Measurements from ENCODE around the gene HES5. TPM values are rescaled to one million over a fixed set of nuclear protein-coding genes. Genes with fewer than 3 reads are reported as not detected.
"Not testable (repeated sequence)": the region's sequence is repeated elsewhere in the genome, so short reads cannot be mapped to it uniquely, and the experiment has no call there.

The HES5 gene
- total RNA-seq = not detected

- ATAC-seq (replicated peaks) = no peak
- H3K36me3 Mint-ChIP-seq (ENCODE audit: low read depth) = peaks cover 4% of the 10 kb centered on the region
- no peak within 1 kb of the TSS for H3K27ac Mint-ChIP-seq
- H3K4me1 Mint-ChIP-seq = peaks cover 9% of the 10 kb centered on the region
- H3K27me3 Mint-ChIP-seq = no peaks in the 10 kb centered on the region
- H3K9me3 Mint-ChIP-seq = no peaks in the 10 kb centered on the region
- H3K4me3 Mint-ChIP-seq = peak within 1 kb of the TSS; percentile 51
These were observed at the start of gene HES5 for GRCh38 chr1:2529784-2530512. Gene HES5, minus strand, starts transcription at chr1:2530263. Its CDS starts 99 bp downstream, at chr1:2530164.

- Mint-ChIP-seq H3K4me3 (peak overlapping the region; percentile 76), H3K36me3 (ENCODE audit: low read depth) (peaks cover 3% of the 10 kb centered on the region), H3K27me3 (no peaks in the 10 kb centered on the region), H3K9me3 (peaks cover 8% of the 10 kb centered on the region), H3K27ac (peak overlapping the region; percentile 93), H3K4me1 (peaks cover 34% of the 10 kb centered on the region)
- no peak for ATAC-seq (replicated peaks)
These were observed 48.7 kb upstream of the HES5 start for GRCh38 chr1:2578758-2579118.

DNA sequence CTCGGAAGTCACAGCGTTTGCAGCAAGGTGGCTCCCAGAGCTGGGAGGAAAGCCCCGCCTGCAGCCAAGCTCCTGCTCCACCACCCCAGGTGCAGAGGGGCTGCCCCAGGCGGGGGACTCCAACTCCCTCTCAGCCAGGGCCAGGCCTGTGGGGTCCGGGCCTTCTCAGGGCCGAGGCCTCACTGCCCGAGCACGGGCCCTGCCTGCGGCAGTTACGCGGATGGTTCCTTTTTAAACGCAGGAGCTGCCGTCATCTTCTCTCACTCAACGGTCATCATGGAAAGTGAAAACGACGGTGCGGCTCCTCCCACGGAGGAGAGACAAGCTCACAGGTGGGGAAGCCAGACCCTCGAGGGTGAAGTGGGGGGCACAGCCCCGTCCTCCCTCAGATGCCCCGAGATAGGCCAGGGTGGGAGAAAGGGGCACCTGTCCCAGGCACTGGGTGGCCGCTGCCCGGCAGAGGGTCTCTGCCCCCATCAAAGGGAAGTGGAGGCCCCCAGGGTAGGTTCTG lies 47.6 kb upstream of the HES5 start:
- H3K27me3 Mint-ChIP-seq; H3K36me3 Mint-ChIP-seq (ENCODE audit: low read depth): not testable (repeated sequence)
- Mint-ChIP-seq H3K4me3 (peak overlapping the region; percentile 76), H3K9me3 (peaks cover 15% of the 10 kb centered on the region), H3K4me1 (peaks cover 38% of the 10 kb centered on the region), H3K27ac (peak overlapping the region; percentile 93)
- peak; percentile 68 for ATAC-seq (replicated peaks)

GRCh38 chr1:2575801-2576663 lies 46.0 kb upstream of the HES5 start:
- H3K27me3 Mint-ChIP-seq = no peaks in the 10 kb centered on the region
- H3K4me1 Mint-ChIP-seq = peaks cover 26% of the 10 kb centered on the region
- peak overlapping the region; percentile 76 for H3K4me3 Mint-ChIP-seq
- H3K27ac Mint-ChIP-seq = peak overlapping the region; percentile 48
- H3K9me3 Mint-ChIP-seq = peaks cover 15% of the 10 kb centered on the region
- H3K36me3 Mint-ChIP-seq (ENCODE audit: low read depth) = no peaks in the 10 kb centered on the region
- no peak for ATAC-seq (replicated peaks)

- Mint-ChIP-seq H3K4me3 (no peak overlapping the region), H3K36me3 (ENCODE audit: low read depth) (no peaks in the 10 kb centered on the region), H3K27me3 (no peaks in the 10 kb centered on the region), H3K27ac (no peak overlapping the region), H3K9me3 (peaks cover 15% of the 10 kb centered on the region), H3K4me1 (peaks cover 13% of the 10 kb centered on the region)
- no peak for ATAC-seq (replicated peaks)
These were observed 44.3 kb upstream of the HES5 start for GRCh38 chr1:2574350-2574749.

GRCh38 chr1:2573250-2573920 lies 43.3 kb upstream of the HES5 start:
- Mint-ChIP-seq H3K4me3 (no peak overlapping the region), H3K27me3 (no peaks in the 10 kb centered on the region), H3K9me3 (peaks cover 11% of the 10 kb centered on the region), H3K4me1 (peaks cover 5% of the 10 kb centered on the region), H3K27ac (no peak overlapping the region), H3K36me3 (ENCODE audit: low read depth) (no peaks in the 10 kb centered on the region)
- ATAC-seq (replicated peaks) = no peak

DNA sequence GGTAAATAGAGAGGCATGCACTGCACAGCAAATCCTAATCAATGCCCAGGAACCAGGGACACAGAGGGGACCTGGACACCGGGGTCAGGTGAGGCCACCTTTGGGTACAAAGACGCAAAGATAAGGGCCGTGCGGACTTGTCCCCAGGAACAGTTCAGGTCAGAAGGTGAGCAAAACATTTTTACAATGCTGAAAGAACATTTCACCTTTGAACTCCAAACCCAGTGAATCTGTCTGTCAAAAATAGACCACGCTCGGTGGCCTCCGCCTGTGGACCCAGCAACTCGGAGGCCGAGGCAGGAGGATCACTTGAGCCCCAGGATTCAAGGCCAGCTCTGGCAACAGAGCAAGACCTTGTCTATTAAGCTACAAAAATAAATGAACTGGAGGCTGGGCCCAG lies 41.3 kb upstream of the HES5 start:
- Mint-ChIP-seq H3K27ac (no peak overlapping the region), H3K4me3 (no peak overlapping the region), H3K36me3 (ENCODE audit: low read depth) (peaks cover 4% of the 10 kb centered on the region)

DNA sequence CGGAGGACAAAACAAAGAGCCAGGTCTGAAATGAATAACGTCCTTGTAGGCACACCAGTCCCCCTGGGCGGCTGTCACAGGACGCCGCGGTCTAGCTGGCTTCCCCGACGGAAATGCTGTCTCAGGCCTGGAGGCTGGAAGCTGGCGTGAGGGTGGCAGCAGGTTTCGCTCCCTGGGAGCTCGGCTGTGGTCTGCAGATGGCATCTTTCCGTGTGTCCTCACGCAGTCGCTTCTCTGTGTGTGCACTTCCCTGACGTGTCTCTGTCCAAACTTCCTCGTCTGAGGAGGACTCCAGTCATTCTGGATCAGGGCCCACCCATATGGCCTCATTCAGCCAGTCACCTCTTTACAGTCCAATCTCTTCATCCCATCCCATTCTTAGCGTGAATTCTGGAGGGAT lies 40.3 kb upstream of the HES5 start:
- no peak for ATAC-seq (replicated peaks)
- peaks cover 4% of the 10 kb centered on the region for H3K36me3 Mint-ChIP-seq (ENCODE audit: low read depth)
- H3K4me1 Mint-ChIP-seq = peaks cover 5% of the 10 kb centered on the region
- H3K27me3 Mint-ChIP-seq = no peaks in the 10 kb centered on the region
- H3K27ac Mint-ChIP-seq = no peak overlapping the region
- peaks cover 11% of the 10 kb centered on the region for H3K9me3 Mint-ChIP-seq
- no peak overlapping the region for H3K4me3 Mint-ChIP-seq

More for the DNA sequence above, 41.3 kb upstream of the HES5 start:
- Mint-ChIP-seq H3K9me3 (peaks cover 11% of the 10 kb centered on the region), H3K27me3 (no peaks in the 10 kb centered on the region), H3K4me1 (peaks cover 5% of the 10 kb centered on the region)
- no peak for ATAC-seq (replicated peaks)

DNA sequence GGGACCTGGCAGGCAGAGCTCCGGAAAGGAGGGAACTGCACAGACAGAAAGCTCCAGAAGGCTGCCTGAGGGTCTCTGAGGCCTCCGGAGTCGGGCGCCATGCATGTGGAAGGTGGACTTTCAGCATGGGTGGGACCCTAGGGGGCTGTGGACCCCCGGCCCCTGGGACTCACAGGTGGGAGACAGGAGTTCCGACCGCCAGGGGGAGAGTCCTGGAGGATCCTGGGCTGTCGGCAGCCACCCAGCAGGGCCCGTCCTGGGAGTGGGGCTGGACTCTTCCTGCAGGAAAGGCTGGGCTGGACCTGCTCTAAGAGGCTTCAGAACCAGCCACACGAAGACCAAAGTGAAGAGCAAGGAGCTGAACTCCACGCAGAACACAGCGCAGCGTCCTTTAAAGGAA lies 39.6 kb upstream of the HES5 start:
- not testable (repeated sequence) for ATAC-seq (replicated peaks)
- H3K9me3 Mint-ChIP-seq = peaks cover 11% of the 10 kb centered on the region

DNA sequence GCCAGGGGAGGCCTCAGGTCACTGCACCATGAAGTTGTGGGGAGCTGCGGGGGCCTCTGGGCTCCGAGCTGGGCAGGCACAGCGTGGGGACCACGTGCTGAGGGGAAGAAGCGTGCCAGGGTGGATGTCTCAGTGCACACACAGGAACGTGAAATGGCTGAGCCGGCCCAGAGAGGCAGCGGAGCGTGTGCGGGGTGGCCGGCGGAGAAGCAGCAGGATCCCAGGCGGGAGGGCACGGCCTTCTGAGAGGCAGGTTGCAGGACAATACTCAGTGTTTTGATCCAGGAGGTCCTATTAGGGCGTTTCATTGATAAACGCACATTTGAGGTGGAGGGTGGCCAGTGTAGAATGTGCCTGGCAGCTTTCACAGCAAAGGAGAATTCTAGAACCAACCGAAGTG lies 39.0 kb upstream of the HES5 start:
- Mint-ChIP-seq H3K27ac (no peak overlapping the region), H3K27me3 (no peaks in the 10 kb centered on the region), H3K4me1 (peaks cover 5% of the 10 kb centered on the region), H3K9me3 (peaks cover 11% of the 10 kb centered on the region), H3K4me3 (no peak overlapping the region), H3K36me3 (ENCODE audit: low read depth) (peaks cover 4% of the 10 kb centered on the region)
- ATAC-seq (replicated peaks) = no peak

More for the DNA sequence above, 39.6 kb upstream of the HES5 start:
- H3K4me3 Mint-ChIP-seq; H3K36me3 Mint-ChIP-seq (ENCODE audit: low read depth); H3K4me1 Mint-ChIP-seq; H3K27ac Mint-ChIP-seq; H3K27me3 Mint-ChIP-seq: not testable (repeated sequence)

DNA sequence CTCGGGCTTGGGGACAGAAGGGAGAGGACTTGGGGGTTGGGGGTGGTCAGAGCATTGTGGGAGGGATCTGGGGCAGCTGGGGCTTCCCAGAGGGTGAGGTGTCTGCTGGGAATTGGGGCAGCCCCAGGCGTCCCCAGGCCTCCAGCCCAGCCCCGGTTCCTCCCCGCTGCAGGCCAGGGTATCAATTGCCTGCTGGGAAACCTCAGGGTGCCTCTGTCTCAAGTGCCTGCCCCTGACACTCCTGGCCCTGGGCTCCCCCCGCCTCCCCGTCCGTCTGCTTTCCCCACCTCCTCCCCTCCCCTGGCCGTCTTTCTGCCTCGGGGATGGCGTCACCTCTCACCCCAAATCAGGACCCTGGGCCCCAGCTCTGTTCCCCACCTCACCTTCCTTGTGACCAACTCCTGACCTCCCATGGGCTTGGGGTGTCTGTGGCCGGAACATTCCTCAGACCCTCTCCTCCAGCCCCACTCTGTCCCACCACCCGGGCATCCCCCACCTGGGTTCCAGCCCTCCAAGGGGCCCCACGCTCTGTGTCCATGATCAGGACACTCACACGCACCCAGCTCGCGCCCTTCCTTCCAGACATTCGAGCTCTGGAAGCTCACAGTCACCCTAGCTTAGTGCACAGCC lies 38.2 kb upstream of the HES5 start:
- not testable (repeated sequence) for H3K27ac Mint-ChIP-seq; H3K4me1 Mint-ChIP-seq; H3K36me3 Mint-ChIP-seq (ENCODE audit: low read depth); H3K4me3 Mint-ChIP-seq; H3K9me3 Mint-ChIP-seq; H3K27me3 Mint-ChIP-seq
- ATAC-seq (replicated peaks) = peak; percentile 34

DNA sequence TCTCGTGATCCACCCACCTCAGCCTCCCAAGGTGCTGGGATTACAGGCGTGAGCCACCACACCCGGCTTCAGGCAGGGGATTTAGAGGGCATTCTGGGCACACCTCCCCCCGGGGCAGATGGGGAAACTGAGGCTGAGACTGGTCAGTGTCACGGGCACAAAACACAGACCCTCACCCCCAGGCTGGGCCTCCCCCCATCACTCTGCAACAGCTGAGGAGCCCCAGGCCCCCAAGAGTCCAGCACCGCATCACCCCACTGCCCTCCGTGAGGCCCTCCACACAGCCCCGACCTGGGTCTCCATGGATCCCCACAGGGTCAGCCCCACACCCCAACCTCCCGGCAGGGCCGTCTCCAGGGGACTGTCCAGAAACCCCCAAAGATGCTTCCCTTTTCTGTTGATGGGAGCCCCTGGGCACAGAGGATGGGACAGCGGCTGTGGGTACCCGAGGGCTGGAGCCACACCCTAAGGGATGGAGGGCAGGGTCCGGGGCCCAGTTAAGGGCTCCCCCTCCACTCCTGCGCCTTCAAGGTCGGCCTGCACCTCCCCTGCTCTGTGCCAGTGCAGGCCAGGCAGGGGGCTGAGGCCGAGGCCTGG lies 37.1 kb upstream of the HES5 start:
- Mint-ChIP-seq H3K36me3 (ENCODE audit: low read depth) (peaks cover 17% of the 10 kb centered on the region), H3K4me1 (no peaks in the 10 kb centered on the region), H3K9me3 (no peaks in the 10 kb centered on the region), H3K4me3 (no peak overlapping the region), H3K27me3 (no peaks in the 10 kb centered on the region), H3K27ac (no peak overlapping the region)
- ATAC-seq (replicated peaks) = peak; percentile 8

DNA sequence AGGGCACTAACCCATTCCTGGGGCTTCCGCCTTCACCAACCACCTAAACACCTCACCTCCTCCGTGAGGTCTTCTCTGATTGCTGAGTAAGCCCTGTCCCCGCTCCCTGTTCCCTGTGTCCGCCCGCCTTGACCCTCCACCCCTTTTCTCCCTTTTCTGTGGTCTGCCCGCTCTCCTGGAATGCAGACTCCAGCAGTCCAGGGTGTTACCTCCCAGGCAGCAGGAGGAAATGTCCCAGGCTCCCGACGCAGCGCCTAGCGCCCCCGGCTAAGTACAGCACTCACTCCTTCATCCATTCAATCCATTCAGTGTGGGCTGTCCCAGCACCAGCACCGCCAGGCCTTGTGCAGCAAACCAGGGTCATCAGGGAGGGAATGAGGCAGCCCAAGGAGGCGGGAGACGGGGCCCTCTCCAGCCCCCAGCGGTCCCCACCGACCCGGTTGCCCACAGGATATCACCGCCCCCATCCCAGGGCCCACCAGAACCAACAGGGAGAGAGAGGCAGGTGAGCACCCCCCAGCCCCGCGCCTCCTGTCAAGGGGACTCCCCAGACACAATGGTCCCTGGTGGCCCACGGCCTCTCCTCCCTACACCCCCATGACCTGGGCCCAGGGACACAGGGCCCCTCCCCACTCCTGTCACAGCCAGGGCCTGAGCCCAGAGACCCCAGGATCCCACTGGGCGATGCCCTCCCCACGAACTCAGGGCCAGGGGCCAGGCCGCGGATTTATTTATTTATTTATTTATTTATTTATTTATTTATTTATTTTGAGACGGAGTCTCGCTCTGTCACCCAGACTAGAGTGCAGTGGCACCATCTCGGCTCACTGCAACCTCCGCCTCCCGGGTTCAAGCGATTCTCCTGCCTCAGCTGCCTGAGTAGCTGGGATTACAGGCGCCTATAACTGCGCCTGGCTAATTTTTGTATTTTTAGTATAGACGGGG lies 36.3 kb upstream of the HES5 start:
- Mint-ChIP-seq H3K27me3 (no peaks in the 10 kb centered on the region), H3K4me3 (no peak overlapping the region), H3K27ac (no peak overlapping the region), H3K9me3 (no peaks in the 10 kb centered on the region), H3K4me1 (peaks cover 2% of the 10 kb centered on the region), H3K36me3 (ENCODE audit: low read depth) (peaks cover 24% of the 10 kb centered on the region)
- no peak for ATAC-seq (replicated peaks)

All from activated T-helper 17 cell treated with anti-CD3 and anti-CD28 coated beads, Interleukin-2, amount 50 U/mL, for 72 hours (primary cell).